A549 (cell line): ENCODE results near the gene ICOSLG. TPM values are rescaled to one million over a fixed set of nuclear protein-coding genes. Genes with fewer than 3 reads are reported as not detected.

ENCODE experiments used
- ATAC-seq, 2 experiments: fragments of 200-7000 bp in 1 of 2; fragments of >200 bp in 1 of 2; cut with Nextera tagmentation in 1 of 2; cut with Tn5 transposase in 1 of 2; 3 replicates each; pipeline versions ENCODE4 v1.8.0 to v1.9.1; 2018 to 2020; ENCODE audit warnings: mild to moderate bottlenecking in 1 of 2, moderate library complexity in 1 of 2
- CTCF ChIA-PET: fragments of 300-600 bp; sonication (Branson Sonifier 250); formaldehyde crosslinking; extraction: SDS; loops from one replicate; lab custom pipeline; 2021; ENCODE audit warnings: antibody characterized with exemption, inconsistent platforms; lab: Yijun Ruan, JAX
- POLR2A ChIA-PET: fragments of 350-600 bp; formaldehyde crosslinking; extraction: SDS; loops from one replicate; lab custom pipeline; 2021; ENCODE audit warnings: antibody characterized with exemption, inconsistent platforms; lab: Yijun Ruan, JAX
- DNase-seq, 2 experiments: peaks; one replicate each; pipeline versions ENCODE4 v3.0.0 to v3.0.0-alpha.2; 2011 to 2016; ENCODE audit warnings: low read depth in 1 of 2, low spot score in 1 of 2
- FAIRE-seq: peaks from 2 replicates; lab custom pipeline; 2011; peaks lifted over from hg19 to GRCh38; lab: Jason Lieb, UNC
- H3K27ac ChIP-seq, 2 experiments: fragments of >200 bp; sonication (Bioruptor Twin); formaldehyde crosslinking; 3 replicates each; pipeline ENCODE4 v1.5.1; 2016 to 2017
- H3K4me1 ChIP-seq: fragments of >200 bp; sonication (Bioruptor Twin); formaldehyde crosslinking; 3 replicates; pipeline ENCODE4 v1.6.1; 2016
- H3K4me2 ChIP-seq: fragments of >200 bp; sonication (Bioruptor Twin); formaldehyde crosslinking; 3 replicates; pipeline ENCODE4 v1.6.1; 2016
- H3K4me3 ChIP-seq: fragments of >200 bp; sonication (Bioruptor Twin); formaldehyde crosslinking; 3 replicates; pipeline ENCODE4 v1.5.1; 2016
- H3K9me3 ChIP-seq: fragments of >200 bp; sonication (Bioruptor Twin); formaldehyde crosslinking; 3 replicates; pipeline ENCODE4 v1.6.1; 2016
- BHLHE40 ChIP-seq: IDR thresholded peaks from 2 replicates; pipeline ENCODE4 v1.6.1; 2012; ENCODE audit warnings: low read depth, low read length, inconsistent platforms
- CBX8 ChIP-seq: fragments of 200-600 bp; sonication (generic); IDR thresholded peaks from 2 replicates; pipeline ENCODE4 v1.6.1; 2016
- CEBPB ChIP-seq, 2 experiments: fragments of >200 bp in 1 of 2; sonication (Bioruptor Twin) in 1 of 2; formaldehyde crosslinking in 1 of 2; IDR thresholded peaks; 2 replicates each; pipeline ENCODE4 v1.6.1; 2012 to 2016
- EHF ChIP-seq: fragments of 250-450 bp; sonication (Bioruptor Pico); IDR thresholded peaks from 2 replicates; pipeline ENCODE4 v1.5.0; 2020; ENCODE audit warnings: mild to moderate bottlenecking
- ELK1 ChIP-seq: fragments of 150-350 bp; IDR thresholded peaks from 2 replicates; pipeline ENCODE4 v1.6.1; 2014; ENCODE audit warnings: low read depth, mild to moderate bottlenecking, low read length
- EP300 ChIP-seq, 2 experiments: fragments of >200 bp; sonication (Bioruptor Twin); formaldehyde crosslinking; IDR thresholded peaks; 2 replicates in 1 of 2; 3 replicates in 1 of 2; pipeline ENCODE4 v1.6.1; 2016 to 2017
- ESRRA ChIP-seq: fragments of 150-350 bp; IDR thresholded peaks from 2 replicates; pipeline ENCODE4 v1.6.1; 2014; ENCODE audit warnings: mild to moderate bottlenecking, low read length, borderline replicate concordance
- HES2 ChIP-seq: fragments of >200 bp; sonication (Bioruptor Twin); formaldehyde crosslinking; IDR thresholded peaks from 2 replicates; pipeline ENCODE4 v1.6.1; 2016
- HEYL ChIP-seq: fragments of 250-450 bp; sonication (Bioruptor Pico); IDR thresholded peaks from 2 replicates; pipeline ENCODE4 v1.8.0; 2021; ENCODE audit warnings: mild to moderate bottlenecking, moderate library complexity
- HOXB13 ChIP-seq: fragments of 250-450 bp; sonication (Bioruptor Pico); IDR thresholded peaks from 2 replicates; pipeline ENCODE4 v1.5.0; 2020; ENCODE audit warnings: low read depth, mild to moderate bottlenecking, moderate library complexity
- HOXB5 ChIP-seq: fragments of 250-450 bp; sonication (Bioruptor Pico); IDR thresholded peaks from 2 replicates; pipeline ENCODE4 v1.5.0; 2020; ENCODE audit warnings: mild to moderate bottlenecking, moderate library complexity
- JUNB ChIP-seq: fragments of >200 bp; sonication (Bioruptor Twin); formaldehyde crosslinking; IDR thresholded peaks from 2 replicates; pipeline ENCODE4 v1.6.1; 2016
- KDM1A ChIP-seq: fragments of 200-600 bp; sonication (generic); IDR thresholded peaks from 2 replicates; pipeline ENCODE4 v1.6.1; 2016; ENCODE audit warnings: low read depth, mild to moderate bottlenecking
- KDM5A ChIP-seq: fragments of 200-600 bp; sonication (generic); IDR thresholded peaks from 2 replicates; pipeline ENCODE4 v1.6.1; 2016; ENCODE audit warnings: antibody characterized with exemption, mild to moderate bottlenecking
- MAFK ChIP-seq: fragments of 450-650 bp; IDR thresholded peaks from 2 replicates; pipeline ENCODE4 v1.6.1; 2014; ENCODE audit not compliant: partially characterized antibody
- MAZ ChIP-seq: fragments of 150-350 bp; IDR thresholded peaks from 2 replicates; pipeline ENCODE4 v1.6.1; 2014; ENCODE audit warnings: antibody characterized with exemption, low read depth, low read length, borderline replicate concordance
- NFE2L2 ChIP-seq: fragments of 150-350 bp; conservative IDR thresholded peaks from 2 replicates; pipeline ENCODE4 v1.6.1; 2014; ENCODE audit warnings: low read length
- PHF8 ChIP-seq: fragments of 200-600 bp; sonication (generic); IDR thresholded peaks from 2 replicates; pipeline ENCODE4 v1.6.1; 2016; ENCODE audit warnings: low read depth, mild to moderate bottlenecking, antibody characterized with exemption, moderate library complexity, borderline replicate concordance
- RARB ChIP-seq: fragments of 250-450 bp; sonication (Bioruptor Pico); IDR thresholded peaks from 2 replicates; pipeline ENCODE4 v1.8.0; 2021; ENCODE audit warnings: mild to moderate bottlenecking, moderate library complexity
- RFX5 ChIP-seq: fragments of 450-650 bp; IDR thresholded peaks from 2 replicates; pipeline ENCODE4 v1.7.1; 2014; ENCODE audit warnings: antibody characterized with exemption, mild to moderate bottlenecking, moderate library complexity
- SMC3 ChIP-seq: fragments of >200 bp; sonication (Bioruptor Twin); formaldehyde crosslinking; IDR thresholded peaks from 3 replicates; pipeline ENCODE4 v1.6.1; 2018; ENCODE audit warnings: inconsistent platforms
- TP53 ChIP-seq: fragments of 250-450 bp; sonication (Bioruptor Pico); IDR thresholded peaks from 2 replicates; pipeline ENCODE4 v1.5.0; 2021; ENCODE audit warnings: mild to moderate bottlenecking, moderate library complexity
- WGBS: methylation state at CpG from one replicate; pipeline ENCODE4 v1.1.6; 2017; ENCODE audit errors: missing lambda C conversion rate; 5-methylcytosine and 5-hydroxymethylcytosine counted together
- polyA plus RNA-seq, 4 experiments: library from polyadenylated mRNA; depleted of rRNA in 3 of 4; stranded (reverse); fragments of >200 nt; fragmentation: RNase III in 1 of 4; extraction: RNeasy Plus Mini Kit Qiagen cat#74134 plus additional on column Dnase treatment in 1 of 4; gene quantifications; 2 replicates in 3 of 4; 3 replicates in 1 of 4; pipeline ENCODE4 v1.2.3, GENCODE V29; 2011 to 2017
- TF ChIP-seq, protein P1 (sequence below): IDR thresholded peaks from 2 replicates; pipeline ENCODE4 v1.6.1; 2012

ICOSLG gene
- polyA plus RNA-seq, 2 of the 4 experiments (the other 2 are of a cell fraction): 0.32 to 0.79 TPM

- no peak within 1 kb of the TSS for H3K4me2 ChIP-seq
- DNase-seq (no peak), ATAC-seq (no peak), FAIRE-seq (no peak)
- H3K9me3 ChIP-seq: no peaks in the 10 kb centered on the region
- CTCF ChIA-PET: interaction anchor here (0.9 kb wide), 1 partner anchor 36 kb away, joined by 4 read pairs; no protein-coding TSS in a partner anchor
- H3K27ac ChIP-seq: no peak within 1 kb of the TSS
- H3K4me1 ChIP-seq: no peaks in the 10 kb centered on the region
- WGBS: no CpG with 5 or more reads among the region's 19 CpGs
- H3K4me3 ChIP-seq: no peak within 1 kb of the TSS
- POLR2A ChIA-PET: no interaction called here
- TF ChIP-seq ESRRA (no peak), EHF (CRISPR knock-in tag) (no peak), MAZ (no peak), RFX5 (no peak), PHF8 (no peak), ELK1 (no peak), NFE2L2 (no peak), RARB (CRISPR knock-in tag) (no peak), SMC3 (no peak), KDM1A (no peak), CEBPB (IDR thresholded peaks at IDR 0.05) (no peak), MAFK (no peak), CBX8 (no peak), HEYL (no peak), HES2 (no peak), TP53 (CRISPR knock-in tag) (no peak)
Observed at GRCh38 chr21:44261675-44262295, 21.0 kb upstream of the ICOSLG start, which contains the start of gene DNMT3L. DNMT3L (minus strand) TSS chr21:44261897; CDS start chr21:44261259, 638 bp downstream.

DNA sequence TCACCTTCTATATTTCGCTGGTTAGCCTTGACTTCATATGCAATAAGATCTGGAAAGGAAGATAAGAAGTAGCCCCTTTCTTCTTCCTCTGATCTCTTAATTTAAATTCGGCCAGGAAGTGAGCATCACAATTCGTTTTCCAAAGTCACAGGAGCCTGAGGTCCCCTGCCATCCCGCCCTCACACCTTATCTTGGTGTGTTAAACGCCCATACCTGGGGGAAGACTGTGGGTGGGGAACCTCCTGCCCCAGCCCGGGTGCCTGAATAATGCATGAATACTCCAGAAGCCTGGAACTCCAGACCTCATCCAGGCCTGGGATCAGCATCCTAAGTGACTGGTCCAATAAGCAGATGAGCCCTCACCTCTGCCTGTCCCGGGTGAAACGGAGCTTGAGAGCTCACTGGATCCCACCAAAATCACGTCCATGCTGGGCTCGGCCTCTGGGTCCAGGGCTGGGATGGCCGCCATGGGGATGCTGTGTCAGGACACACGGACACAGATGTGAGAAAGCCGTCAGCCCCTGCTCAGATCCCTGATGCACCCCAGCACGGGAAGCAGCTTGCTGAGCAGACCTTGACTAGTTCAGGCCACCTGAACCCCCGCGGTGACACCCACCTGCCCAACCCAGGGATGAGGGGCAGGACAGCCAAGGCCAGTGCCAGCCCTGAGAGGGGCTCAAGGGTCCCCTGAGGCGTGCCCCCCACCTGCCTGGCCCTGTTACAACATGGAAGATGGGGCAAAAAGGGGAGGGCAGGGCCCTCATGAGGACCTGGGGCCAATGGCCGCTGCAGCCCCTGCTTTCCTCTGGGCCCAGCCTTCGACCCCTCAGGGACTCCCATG, 20.3 kb upstream of the ICOSLG start:
- no peak overlapping the region for H3K4me2 ChIP-seq
- WGBS: 39% methylated on average over 13 of the region's 19 CpGs
- POLR2A ChIA-PET: no interaction called here
- no peak for ATAC-seq
- no peak overlapping the region for H3K4me3 ChIP-seq
- CTCF ChIA-PET: interaction anchor here (0.9 kb wide), 1 partner anchor 37 kb away, joined by 4 read pairs; no protein-coding TSS in a partner anchor
- H3K9me3 ChIP-seq: no peaks in the 10 kb centered on the region
- H3K27ac ChIP-seq: no peak overlapping the region
- no peak for DNase-seq
- TF ChIP-seq HOXB5 (CRISPR knock-in tag) (no peak), MAFK (no peak)
- no peaks in the 10 kb centered on the region for H3K4me1 ChIP-seq
- no peak for FAIRE-seq

GRCh38 chr21:44260066-44260465, 19.3 kb upstream of the ICOSLG start:
- no peak overlapping the region for H3K4me3 ChIP-seq
- no peaks in the 10 kb centered on the region for H3K9me3 ChIP-seq
- TF ChIP-seq HOXB13 (CRISPR knock-in tag) (no peak), SMC3 (no peak), BHLHE40 (no peak), KDM5A (no peak), JUNB (no peak), EP300 (IDR thresholded peaks at IDR 0.05) (no peak)
- TF ChIP-seq, protein P1, sequence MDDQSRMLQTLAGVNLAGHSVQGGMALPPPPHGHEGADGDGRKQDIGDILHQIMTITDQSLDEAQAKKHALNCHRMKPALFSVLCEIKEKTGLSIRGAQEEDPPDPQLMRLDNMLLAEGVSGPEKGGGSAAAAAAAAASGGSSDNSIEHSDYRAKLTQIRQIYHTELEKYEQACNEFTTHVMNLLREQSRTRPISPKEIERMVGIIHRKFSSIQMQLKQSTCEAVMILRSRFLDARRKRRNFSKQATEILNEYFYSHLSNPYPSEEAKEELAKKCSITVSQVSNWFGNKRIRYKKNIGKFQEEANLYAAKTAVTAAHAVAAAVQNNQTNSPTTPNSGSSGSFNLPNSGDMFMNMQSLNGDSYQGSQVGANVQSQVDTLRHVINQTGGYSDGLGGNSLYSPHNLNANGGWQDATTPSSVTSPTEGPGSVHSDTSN: no peak
- TF ChIP-seq, all 56 proteins: peak for 0
- ChIA-PET POLR2A (no interaction called here), CTCF (no interaction called here)
- FAIRE-seq (no peak), ATAC-seq (no peak), DNase-seq (no peak)
- Histone ChIP-seq H3K4me2 (no peak overlapping the region), H3K4me1 (no peaks in the 10 kb centered on the region), H3K27ac (no peak overlapping the region)
- 3% methylated on average over 4 of the region's 4 CpGs for WGBS
